Gastrocnemius medialis (tissue), 4 donors: ENCODE results near the gene EFCAB6.

Source experiments
- CTCF ChIP-seq, 5 experiments: fragments of 450-650 bp in 3 of 5; fragments of 200-600 bp in 2 of 5; sonication (generic) in 2 of 5; IDR thresholded peaks in 4 of 5; conservative IDR thresholded peaks in 1 of 5; 1 replicate in 4 of 5; 2 replicates in 1 of 5; pipeline ENCODE4 v1.5.1; 2016 to 2019; ENCODE audit warnings: antibody characterized with exemption in 5 of 5, mild to moderate bottlenecking in 3 of 5, moderate library complexity in 3 of 5
- POLR2A ChIP-seq, 2 donors: fragments of 450-650 bp; IDR thresholded peaks; one replicate each; pipeline ENCODE4 v1.6.1; 2017; ENCODE audit warnings: antibody characterized with exemption in 2 of 2, mild to moderate bottlenecking in 2 of 2, moderate library complexity in 2 of 2

GRCh38 chr22:43570531-43571165 is 241.5 kb downstream of the EFCAB6 start:
- no peak for TF ChIP-seq CTCF (IDR thresholded peaks at IDR 0.05 in 4 of 5, conservative IDR thresholded peaks at IDR 0.05 in 1 of 5)
- no peak for TF ChIP-seq POLR2A (IDR thresholded peaks at IDR 0.05)
